ENCODE measurements around the gene RET.
"Not testable (repeated sequence)": the region's sequence is repeated elsewhere in the genome, so short reads cannot be mapped to it uniquely, and the experiment has no call there.

The RET gene

GRCh38 chr10:43134126-43134905, 57.4 kb downstream of the RET start:
- no peak for DNase-seq (ENCODE audit: low read depth, low spot score)

GRCh38 chr10:43135064-43135463, 58.2 kb downstream of the RET start:
- DNase-seq (ENCODE audit: low read depth, low spot score) = no peak

GRCh38 chr10:43135656-43136055, 58.8 kb downstream of the RET start:
- DNase-seq (ENCODE audit: low read depth, low spot score) = no peak

- no peak for DNase-seq (ENCODE audit: low read depth, low spot score)
Observed at GRCh38 chr10:43136432-43136831, 59.6 kb downstream of the RET start.

- no peak for DNase-seq (ENCODE audit: low read depth, low spot score)
Observed at GRCh38 chr10:43136995-43137716, 60.3 kb downstream of the RET start.

GRCh38 chr10:43137717-43138020, 60.8 kb downstream of the RET start:
- no peak for DNase-seq (ENCODE audit: low read depth, low spot score)

- peak; percentile 65 for DNase-seq (ENCODE audit: low read depth, low spot score)
Observed at GRCh38 chr10:43138021-43138756, 61.3 kb downstream of the RET start, which contains the start of gene CSGALNACT2. Gene CSGALNACT2, plus strand, starts transcription at chr10:43138445. Its CDS starts 16,705 bp downstream, at chr10:43155150.

GRCh38 chr10:43138757-43139241, 61.9 kb downstream of the RET start:
- DNase-seq (ENCODE audit: low read depth, low spot score) = no peak

GRCh38 chr10:43141421-43141820, 64.6 kb downstream of the RET start:
- no peak for DNase-seq (ENCODE audit: low read depth, low spot score)

- DNase-seq (ENCODE audit: low read depth, low spot score) = no peak
Observed at GRCh38 chr10:43145311-43145710, 68.4 kb downstream of the RET start.

GRCh38 chr10:43145936-43146335, 69.1 kb downstream of the RET start:
- DNase-seq (ENCODE audit: low read depth, low spot score) = not testable (repeated sequence)

- DNase-seq (ENCODE audit: low read depth, low spot score) = no peak
Observed at GRCh38 chr10:43151371-43151770, 74.5 kb downstream of the RET start.

GRCh38 chr10:43153901-43154300, 77.0 kb downstream of the RET start:
- no peak for DNase-seq (ENCODE audit: low read depth, low spot score)

- DNase-seq (ENCODE audit: low read depth, low spot score) = no peak
Observed at GRCh38 chr10:43155221-43155620, 78.4 kb downstream of the RET start.

- no peak for DNase-seq (ENCODE audit: low read depth, low spot score)
Observed at GRCh38 chr10:43155741-43156140, 78.9 kb downstream of the RET start.

GRCh38 chr10:43156590-43157341, 79.9 kb downstream of the RET start:
- no peak for DNase-seq (ENCODE audit: low read depth, low spot score)

GRCh38 chr10:43158636-43159035, 81.8 kb downstream of the RET start:
- no peak for DNase-seq (ENCODE audit: low read depth, low spot score)

GRCh38 chr10:43160046-43160920, 83.4 kb downstream of the RET start:
- no peak for DNase-seq (ENCODE audit: low read depth, low spot score)

GRCh38 chr10:43160921-43161255, 84.0 kb downstream of the RET start:
- DNase-seq (ENCODE audit: low read depth, low spot score) = no peak

- no peak for DNase-seq (ENCODE audit: low read depth, low spot score)
Observed at GRCh38 chr10:43162604-43163003, 85.7 kb downstream of the RET start.

Measured in activated naive CD8-positive, alpha-beta T cell treated with anti-CD3 and anti-CD28 coated beads, Interleukin-2, amount 50 U/mL, for 16 hours (primary cell).